Dedifferentiated amniotic fluid mesenchymal stem cell (primary cell): Measurements from ENCODE around the gene ULBP1.
A peak's percentile ranks its signal among the peaks of the same experiment; 100 is the strongest.
"Not testable (repeated sequence)": the region's sequence is repeated elsewhere in the genome, so short reads cannot be mapped to it uniquely, and the experiment has no call there.

ENCODE experiments used
- DNase-seq: peaks from one replicate; pipeline ENCODE4 v3.0.0-alpha.2; 2016; ENCODE audit errors: extremely low spot score

ULBP1 gene

GRCh38 chr6:149963462-149964307, at the start of gene ULBP1:
TSS of gene ULBP1 (plus strand) at chr6:149963943. CDS start at chr6:149964050, 107 bp downstream.
- DNase-seq = peak; percentile 40

DNA sequence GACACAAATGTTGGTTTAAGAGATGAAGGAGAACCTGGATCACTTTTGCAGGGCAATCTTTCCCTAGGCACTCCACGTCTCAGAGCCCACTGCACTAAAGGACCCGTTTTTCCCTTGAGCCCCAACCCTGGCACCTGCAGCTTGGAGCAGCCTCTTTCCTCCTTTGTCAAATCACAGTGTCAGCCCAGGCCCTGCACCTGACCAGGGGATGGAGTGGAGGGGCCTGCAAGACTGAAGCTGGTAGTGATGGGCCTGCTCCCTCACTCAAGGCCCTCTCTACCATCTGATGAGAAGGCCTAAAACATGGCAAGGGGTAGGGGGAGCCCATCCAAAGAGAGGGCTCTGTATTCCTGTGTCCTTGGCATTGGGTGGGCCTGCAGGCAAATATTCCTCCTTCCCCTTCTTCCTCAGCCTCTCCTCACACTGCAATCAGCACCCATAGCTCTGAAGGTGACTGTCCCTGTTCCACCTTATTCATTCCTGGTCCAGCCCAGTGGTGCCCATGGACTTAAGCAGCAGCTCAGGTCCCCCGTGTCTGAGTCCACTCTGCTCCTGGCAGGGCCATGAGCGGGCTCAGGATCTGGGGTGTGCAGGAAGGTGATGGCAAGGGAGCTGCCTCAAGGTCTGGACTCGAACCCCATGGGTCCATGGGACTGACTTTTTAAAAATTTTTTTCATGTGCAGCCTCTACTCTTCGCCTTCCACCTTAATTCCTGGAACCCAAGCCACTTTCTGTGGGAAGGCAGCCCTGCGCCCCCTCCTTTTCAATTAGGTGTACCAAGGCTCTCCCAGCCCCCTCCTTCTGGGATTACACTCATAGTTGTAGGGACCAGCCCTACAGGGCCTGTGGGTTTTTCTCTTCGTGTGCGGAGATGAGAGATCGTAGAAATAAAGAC, 47.5 kb upstream of the ULBP1 start:
- no peak for DNase-seq

- DNase-seq = no peak
These were observed 46.1 kb upstream of the ULBP1 start for GRCh38 chr6:149917679-149918078.

GRCh38 chr6:149918151-149918905, 45.4 kb upstream of the ULBP1 start:
- DNase-seq = no peak

GRCh38 chr6:149919126-149919833, 44.5 kb upstream of the ULBP1 start:
- DNase-seq = not testable (repeated sequence)

GRCh38 chr6:149919834-149920225, 43.9 kb upstream of the ULBP1 start:
- no peak for DNase-seq

GRCh38 chr6:149921361-149921760, 42.4 kb upstream of the ULBP1 start:
- DNase-seq = no peak

GRCh38 chr6:149922091-149922490, 41.7 kb upstream of the ULBP1 start:
- DNase-seq = not testable (repeated sequence)

DNA sequence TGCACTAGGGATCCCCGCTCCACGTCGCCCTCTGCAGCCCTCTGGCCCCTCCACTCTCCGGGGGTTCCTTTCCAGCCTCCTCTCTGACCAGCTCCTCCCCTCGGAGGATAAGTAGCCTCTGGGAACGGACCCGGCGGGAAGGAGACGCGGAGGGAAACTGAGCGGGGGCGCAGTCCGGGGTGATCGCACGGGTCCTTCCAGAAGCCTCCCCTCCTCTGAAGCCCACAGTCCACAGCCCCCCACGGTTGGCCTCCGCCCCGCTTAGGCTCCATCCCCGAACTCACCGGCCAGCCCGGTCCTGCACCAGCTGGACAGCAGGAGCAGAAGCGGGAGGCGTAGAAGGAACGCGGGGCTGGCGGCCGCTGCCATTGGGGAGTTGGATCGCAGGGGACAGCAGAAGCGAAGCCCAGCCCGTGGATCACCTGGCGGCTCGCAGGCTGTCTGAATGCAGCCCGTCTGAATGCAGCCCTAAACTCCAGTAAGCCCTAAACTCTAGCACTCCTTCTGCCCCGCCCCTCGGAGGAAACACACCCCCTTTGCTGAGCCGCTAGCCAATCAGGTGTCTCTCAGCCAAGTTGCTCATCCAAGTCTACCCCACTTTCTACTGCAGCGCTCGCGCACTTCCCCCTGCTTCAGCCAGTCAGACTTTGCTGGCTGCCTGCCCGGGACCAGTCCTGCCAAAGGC, 41.0 kb upstream of the ULBP1 start, which contains the start of gene RAET1G:
Gene RAET1G (minus strand): TSS at position 480 of the 685 bp plus-strand sequence. CDS start 111 bp downstream, at position 369.
- peak; percentile 70 for DNase-seq

GRCh38 chr6:149923327-149923986, 40.3 kb upstream of the ULBP1 start:
- DNase-seq = no peak

DNA sequence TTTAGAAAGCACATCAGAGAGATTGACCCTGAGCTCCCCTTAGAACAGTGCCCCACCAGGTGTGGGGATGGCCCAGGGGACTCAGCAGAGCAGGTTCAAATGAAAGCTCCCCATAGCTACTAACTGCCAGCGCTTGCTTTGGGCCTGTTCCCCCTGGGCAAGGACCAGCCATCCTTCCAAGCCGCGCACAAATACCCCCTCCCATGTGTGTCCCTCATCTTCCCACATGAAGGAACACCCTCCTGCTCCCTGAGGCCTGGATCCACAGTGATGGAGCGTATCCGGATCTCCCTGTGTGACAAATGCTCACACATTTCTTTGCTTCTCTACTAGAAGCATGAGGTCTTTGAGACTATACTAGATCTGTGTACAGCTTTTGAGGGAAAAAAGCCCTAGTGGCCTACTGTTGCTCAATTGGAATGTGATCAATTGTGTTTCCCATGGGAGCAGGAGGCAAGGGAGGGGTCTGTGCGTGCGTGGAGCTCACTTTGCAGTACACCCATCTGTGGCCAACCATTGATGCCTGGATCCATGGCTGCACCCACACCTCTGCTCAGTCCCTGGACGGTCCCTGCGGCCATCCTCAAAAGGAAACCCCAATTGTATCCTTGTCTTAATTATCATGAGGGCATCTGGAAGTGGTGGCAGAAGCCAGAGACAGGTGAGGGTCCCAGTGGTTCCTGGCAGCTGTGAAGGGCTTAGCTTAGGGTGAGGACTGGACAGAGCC, 39.4 kb upstream of the ULBP1 start:
- DNase-seq = no peak

DNA sequence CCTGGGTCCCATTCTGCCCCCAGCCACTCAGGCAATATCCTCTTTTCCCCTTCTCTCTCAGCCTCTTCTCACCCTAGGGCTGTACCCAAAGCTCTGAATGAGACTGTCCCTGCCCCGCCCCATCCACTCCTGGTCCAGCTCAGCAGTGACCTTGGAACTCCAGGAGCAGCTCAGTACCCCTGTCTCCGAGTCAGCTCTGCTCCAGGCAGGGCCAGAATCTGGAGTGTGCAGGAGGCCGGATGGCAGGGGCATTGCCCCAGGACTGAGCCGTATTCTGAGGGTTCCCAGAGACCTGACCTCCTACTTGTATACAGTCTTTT, 38.9 kb upstream of the ULBP1 start:
- no peak for DNase-seq

DNA sequence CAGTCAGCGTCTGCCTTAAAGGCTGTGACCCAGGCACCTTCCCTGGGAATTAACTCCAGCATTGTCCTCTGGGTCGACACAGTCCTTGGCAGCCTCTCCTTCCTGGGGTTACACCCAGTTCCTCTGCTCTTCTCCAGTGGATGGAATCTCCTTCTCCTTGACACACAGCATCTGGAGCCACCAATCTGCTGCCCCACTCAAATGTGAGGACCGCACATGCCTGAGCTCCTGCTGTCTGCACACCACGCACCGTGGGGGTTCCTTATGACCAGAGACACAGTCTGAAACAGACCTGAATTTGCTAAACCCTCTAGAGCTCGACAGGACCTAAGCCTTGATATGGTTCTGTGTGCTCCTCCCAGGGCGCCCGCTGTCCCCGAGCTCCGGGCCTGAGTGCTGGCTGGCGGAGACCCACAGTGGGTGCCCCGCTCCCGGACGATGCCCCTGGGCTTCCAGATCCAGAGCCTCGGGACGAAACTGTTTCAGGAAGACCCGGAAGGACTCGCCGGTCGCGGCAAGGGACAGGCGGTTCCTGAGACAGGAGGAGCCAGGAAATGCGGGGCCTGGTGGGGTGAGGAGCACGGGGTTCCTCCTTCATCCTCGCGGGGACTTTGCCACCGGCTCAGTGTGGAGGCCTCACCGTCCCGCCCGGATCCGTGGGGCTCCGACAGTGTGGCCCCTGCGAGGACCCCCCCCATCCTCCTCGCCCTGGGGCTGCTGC, 38.3 kb upstream of the ULBP1 start:
- DNase-seq = no peak

GRCh38 chr6:149925974-149926777, 37.6 kb upstream of the ULBP1 start:
- peak; percentile 84 for DNase-seq

DNA sequence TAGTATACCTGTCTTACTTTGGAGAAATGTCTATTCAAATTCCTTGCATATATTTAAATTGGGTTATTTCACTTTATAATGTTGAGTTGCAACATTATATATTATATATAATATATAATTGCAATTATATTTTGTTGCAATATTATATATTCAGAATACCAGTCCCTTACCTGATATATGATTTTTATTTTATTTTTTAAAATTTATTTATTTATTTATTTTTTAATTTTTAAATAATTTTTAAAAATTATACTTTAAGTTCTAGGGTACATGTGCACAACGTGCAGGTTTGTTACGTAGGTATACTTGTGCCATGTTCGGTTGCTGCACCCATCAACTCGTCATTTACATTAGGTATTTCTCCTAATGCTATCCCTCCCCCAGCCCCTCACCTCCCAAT, 36.7 kb upstream of the ULBP1 start:
- not testable (repeated sequence) for DNase-seq

- no peak for DNase-seq
These were observed 34.3 kb upstream of the ULBP1 start for GRCh38 chr6:149929422-149929821.

- DNase-seq = no peak
These were observed 32.2 kb upstream of the ULBP1 start for GRCh38 chr6:149931501-149931900.

DNA sequence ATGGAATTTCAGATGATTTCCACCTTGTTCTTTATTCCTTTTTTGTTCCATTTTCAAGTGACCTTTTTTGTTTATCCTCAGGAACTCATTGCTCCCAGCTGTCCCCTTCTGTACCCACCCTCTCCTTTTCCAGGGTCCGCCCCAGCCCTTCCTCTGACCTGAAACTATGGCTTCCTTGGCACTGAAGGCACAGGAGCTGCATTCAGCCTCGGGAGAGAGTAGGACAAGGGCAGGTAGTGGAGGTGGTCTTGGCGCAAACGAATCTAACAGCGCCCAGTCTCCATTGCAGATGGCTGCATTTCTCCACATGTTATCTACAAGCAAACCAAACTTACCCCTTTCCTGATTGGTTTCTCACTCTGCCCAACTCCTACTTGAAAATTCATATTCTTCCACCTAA, 30.7 kb upstream of the ULBP1 start:
- no peak for DNase-seq
